Breast epithelium (tissue), 4 donors: ENCODE data around the gene FBH1. TPM values are rescaled to one million over a fixed set of nuclear protein-coding genes. Genes with fewer than 3 reads are reported as not detected.

Experiments used
- DNase-seq, 2 donors: peaks; one replicate each; pipeline ENCODE4 v3.0.0-alpha.2; 2019; ENCODE audit warnings: low spot score in 2 of 2
- H3K27ac ChIP-seq, 2 donors: fragments of 200-600 bp; sonication (generic) in 1 of 2; one replicate each; pipeline ENCODE4 v1.5.1; 2016 to 2019; ENCODE audit warnings: mild to moderate bottlenecking in 1 of 2
- H3K27me3 ChIP-seq, 2 donors: fragments of 200-600 bp; sonication (generic) in 1 of 2; one replicate each; pipeline versions ENCODE4 v1.5.1 to v1.6.0; 2017 to 2019; ENCODE audit warnings: control low read depth in 1 of 2, mild to moderate bottlenecking in 1 of 2
- H3K36me3 ChIP-seq: fragments of 200-600 bp; one replicate; pipeline ENCODE4 v1.5.1; 2019
- H3K4me1 ChIP-seq, 2 donors: fragments of 200-600 bp; sonication (generic); one replicate each; pipeline ENCODE4 v1.5.1; 2016 to 2019; ENCODE audit warnings: control low read depth in 1 of 2
- H3K4me3 ChIP-seq, 3 donors: fragments of 200-600 bp; sonication (generic); 1 replicate in 2 of 3; 2 replicates in 1 of 3; pipeline ENCODE4 v1.5.1; 2016 to 2019; ENCODE audit warnings: mild to moderate bottlenecking in 3 of 3, moderate library complexity in 2 of 3
- H3K9me3 ChIP-seq, 2 donors: fragments of 200-600 bp; sonication (generic) in 1 of 2; one replicate each; pipeline ENCODE4 v1.5.1; 2016 to 2019; ENCODE audit warnings: control low read depth in 1 of 2
- CTCF ChIP-seq, 3 donors: fragments of 450-650 bp; IDR thresholded peaks; one replicate each; pipeline ENCODE4 v1.5.1; 2016 to 2017; ENCODE audit warnings: antibody characterized with exemption in 3 of 3, mild to moderate bottlenecking in 3 of 3, moderate library complexity in 3 of 3
- POLR2A ChIP-seq: fragments of 450-650 bp; IDR thresholded peaks from one replicate; pipeline ENCODE4 v1.6.1; 2016; ENCODE audit warnings: antibody characterized with exemption, mild to moderate bottlenecking, moderate library complexity
- POLR2AphosphoS5 ChIP-seq, 3 donors: sonication (generic); formaldehyde crosslinking; IDR thresholded peaks; one replicate each; pipeline ENCODE4 v1.6.1; 2017; ENCODE audit warnings: antibody characterized with exemption in 3 of 3
- intact Hi-C: fragments of 100-400 bp; cut with DNase I; formaldehyde crosslinking; loops from one replicate; pipeline ENCODE4 v1.15.1; 2023; ENCODE audit warnings: low total_unique reads
- total RNA-seq, 3 donors: library from RNA; depleted of rRNA; stranded (reverse); fragments of >200 nt; gene quantifications; one replicate each; pipeline ENCODE4 v1.1.0, GENCODE V29; 2016

Gene FBH1
- total RNA-seq, 3 donors from 2014 or later, result 91.2 to 115 (median 109) TPM

- Histone ChIP-seq H3K27me3 (no peaks in the 10 kb centered on the region), H3K4me3 (no peak overlapping the region), H3K4me1 (no peaks in the 10 kb centered on the region), H3K27ac (no peak overlapping the region), H3K36me3 (peaks cover 9% of the 10 kb centered on the region), H3K9me3 (no peaks in the 10 kb centered on the region)
- TF ChIP-seq POLR2AphosphoS5 (IDR thresholded peaks at IDR 0.05), result no peak
- no peak for TF ChIP-seq CTCF (IDR thresholded peaks at IDR 0.05)
- TF ChIP-seq POLR2A, result no peak
- intact Hi-C loops, result no loop called here
- DNase-seq, result no peak
Observed at GRCh38 chr10:5918763-5919162, 28.7 kb downstream of the FBH1 start.

- Histone ChIP-seq H3K4me3 (no peak overlapping the region), H3K4me1 (no peaks in the 10 kb centered on the region), H3K27me3 (no peaks in the 10 kb centered on the region), H3K36me3 (peaks cover 12% of the 10 kb centered on the region), H3K27ac (no peak overlapping the region), H3K9me3 (no peaks in the 10 kb centered on the region)
- intact Hi-C loops, result no loop called here
- DNase-seq, result no peak
- TF ChIP-seq POLR2AphosphoS5 (IDR thresholded peaks at IDR 0.05) (no peak), CTCF (IDR thresholded peaks at IDR 0.05) (no peak), POLR2A (no peak)
Observed at GRCh38 chr10:5919568-5919967, 29.5 kb downstream of the FBH1 start.

GRCh38 chr10:5921746-5922145 lies 31.7 kb downstream of the FBH1 start:
- Histone ChIP-seq H3K9me3 (no peaks in the 10 kb centered on the region), H3K27ac (no peak overlapping the region), H3K27me3 (no peaks in the 10 kb centered on the region), H3K36me3 (peaks cover 12% of the 10 kb centered on the region), H3K4me1 (no peaks in the 10 kb centered on the region), H3K4me3 (no peak overlapping the region)
- no peak for TF ChIP-seq CTCF (IDR thresholded peaks at IDR 0.05)
- TF ChIP-seq POLR2AphosphoS5 (IDR thresholded peaks at IDR 0.05), result no peak
- no peak for TF ChIP-seq POLR2A
- no peak for DNase-seq
- intact Hi-C loops, result no loop called here

GRCh38 chr10:5924889-5925288 lies 34.8 kb downstream of the FBH1 start:
- Histone ChIP-seq H3K27me3 (no peaks in the 10 kb centered on the region), H3K27ac (no peak overlapping the region), H3K36me3 (peaks cover 4% of the 10 kb centered on the region), H3K4me3 (no peak overlapping the region), H3K4me1 (no peaks in the 10 kb centered on the region), H3K9me3 (no peaks in the 10 kb centered on the region)
- DNase-seq, result no peak
- TF ChIP-seq POLR2A, result no peak
- no peak for TF ChIP-seq POLR2AphosphoS5 (IDR thresholded peaks at IDR 0.05)
- no peak for TF ChIP-seq CTCF (IDR thresholded peaks at IDR 0.05)
- intact Hi-C loops, result no loop called here

- intact Hi-C loops, result no loop called here
- TF ChIP-seq CTCF (IDR thresholded peaks at IDR 0.05), result no peak
- no peak for TF ChIP-seq POLR2A
- no peak for TF ChIP-seq POLR2AphosphoS5 (IDR thresholded peaks at IDR 0.05)
- no peak overlapping the region for H3K4me3 ChIP-seq
- no peaks in the 10 kb centered on the region for H3K9me3 ChIP-seq
- H3K27me3 ChIP-seq, result no peaks in the 10 kb centered on the region
- no peak for DNase-seq
- no peak overlapping the region for H3K27ac ChIP-seq
- peaks cover 4% of the 10 kb centered on the region for H3K36me3 ChIP-seq
- H3K4me1 ChIP-seq, result no peaks in the 10 kb centered on the region
Observed at GRCh38 chr10:5927306-5927705, 37.3 kb downstream of the FBH1 start.
